ENCODE data around the gene CDCA8. TPM values are rescaled to one million over a fixed set of nuclear protein-coding genes. Genes with fewer than 3 reads are reported as not detected.

CDCA8 gene
- polyA plus RNA-seq, 6 donors from 2014 or later, result 0.63 to 1.6 (median 1.3) TPM; not detected in 1

- Mint-ChIP-seq H3K27ac (no peak overlapping the region), H3K27me3 (peaks cover 8 to 47% (median 26%) of the 10 kb centered on the region in 3 donors), H3K4me3 (no peak overlapping the region), H3K4me1 (no peaks in the 10 kb centered on the region), H3K36me3 (no peaks in the 10 kb centered on the region), H3K9me3 (peaks cover 0 to 2% (median 0%) of the 10 kb centered on the region in 7 donors)
- no peak for DNase-seq
- ATAC-seq (ENCODE audit: low read depth in 2 of 2), result no peak
These were observed 30.9 kb upstream of the CDCA8 start for GRCh38 chr1:37661401-37661800.

- peaks cover 8 to 39% (median 19%) of the 10 kb centered on the region in 3 donors for H3K27me3 Mint-ChIP-seq
- DNase-seq, result no peak
- H3K9me3 Mint-ChIP-seq, result peaks cover 0 to 2% (median 0%) of the 10 kb centered on the region in 7 donors
- no peaks in the 10 kb centered on the region for H3K4me1 Mint-ChIP-seq
- no peak for ATAC-seq (ENCODE audit: low read depth in 2 of 2)
- no peaks in the 10 kb centered on the region for H3K36me3 Mint-ChIP-seq
- no peak overlapping the region for H3K4me3 Mint-ChIP-seq
- H3K27ac Mint-ChIP-seq, result no peak overlapping the region
These were observed 30.1 kb upstream of the CDCA8 start for GRCh38 chr1:37662031-37662755.

- Mint-ChIP-seq H3K27ac (peak overlapping the region in 1 of 6 donors; percentile 56), H3K36me3 (no peaks in the 10 kb centered on the region), H3K27me3 (peaks cover 5 to 30% (median 12%) of the 10 kb centered on the region in 3 donors), H3K4me3 (no peak overlapping the region), H3K9me3 (peaks cover 0 to under 1% (median 0%) of the 10 kb centered on the region in 7 donors), H3K4me1 (no peaks in the 10 kb centered on the region)
- no peak for ATAC-seq (ENCODE audit: low read depth in 2 of 2)
- no peak for DNase-seq
These were observed 28.8 kb upstream of the CDCA8 start for GRCh38 chr1:37663426-37664000.

DNA sequence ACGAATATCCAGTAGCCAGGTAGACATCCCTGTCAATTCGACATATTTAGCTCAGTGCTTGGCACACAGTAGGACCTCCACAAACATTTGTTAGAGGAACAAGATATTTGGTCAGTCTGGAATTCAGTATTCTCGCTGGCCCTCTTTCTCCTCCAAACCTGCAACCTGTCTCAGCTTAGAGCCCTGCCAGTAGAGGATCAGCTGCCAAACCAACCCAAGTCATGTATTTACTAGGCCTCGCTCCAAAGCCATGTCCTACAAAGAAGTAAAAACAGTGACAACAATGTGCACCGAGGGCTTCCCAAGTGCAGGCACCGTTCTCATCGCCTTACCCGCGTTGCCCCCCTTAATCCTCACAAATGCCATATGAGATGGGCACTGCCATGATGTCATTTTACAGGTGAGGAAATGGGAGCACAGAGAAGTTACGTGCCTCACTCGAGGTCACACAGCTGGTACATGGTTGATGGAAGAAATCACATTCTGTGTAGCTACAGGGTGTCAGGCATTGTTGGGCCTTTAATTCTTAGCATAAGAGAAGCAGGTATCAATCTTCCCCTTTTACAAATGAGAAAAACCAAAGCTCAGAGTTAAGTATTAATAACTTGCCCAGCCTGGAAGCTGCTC, 26.0 kb upstream of the CDCA8 start:
- DNase-seq (no peak), ATAC-seq (ENCODE audit: low read depth in 2 of 2) (no peak)
- H3K27me3 Mint-ChIP-seq, result peaks cover 0 to 6% (median 2%) of the 10 kb centered on the region in 3 donors
- no peak overlapping the region for H3K4me3 Mint-ChIP-seq
- no peak overlapping the region for H3K27ac Mint-ChIP-seq
- H3K36me3 Mint-ChIP-seq, result no peaks in the 10 kb centered on the region
- no peaks in the 10 kb centered on the region for H3K4me1 Mint-ChIP-seq
- H3K9me3 Mint-ChIP-seq, result no peaks in the 10 kb centered on the region

- Mint-ChIP-seq H3K27me3 (peaks cover 0 to 9% (median 2%) of the 10 kb centered on the region in 3 donors), H3K27ac (peak overlapping the region in 1 of 6 donors; percentile 65), H3K4me3 (no peak overlapping the region), H3K9me3 (no peaks in the 10 kb centered on the region), H3K36me3 (no peaks in the 10 kb centered on the region), H3K4me1 (no peaks in the 10 kb centered on the region)
- DNase-seq, result no peak
- ATAC-seq (ENCODE audit: low read depth in 2 of 2), result no peak
These were observed 25.2 kb upstream of the CDCA8 start for GRCh38 chr1:37667023-37667671.

DNA sequence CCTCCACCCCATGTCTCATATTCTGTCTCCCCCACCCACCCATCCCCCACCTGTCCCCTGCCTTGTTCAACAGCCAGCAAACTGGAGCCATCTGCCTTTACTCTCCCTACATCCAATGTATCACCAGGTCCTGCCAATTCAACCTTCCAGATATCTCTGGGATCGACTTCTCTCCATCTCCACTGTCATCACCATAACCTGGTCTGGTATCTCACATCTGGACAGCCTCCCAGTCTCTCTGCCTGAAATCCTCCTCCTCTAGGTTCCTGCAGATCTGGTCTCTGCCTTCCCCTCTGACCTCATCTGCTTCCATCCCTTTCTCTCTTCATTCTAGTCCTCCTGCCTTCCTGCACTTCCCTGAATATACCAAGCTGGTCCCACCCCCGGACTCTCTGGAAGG, 22.2 kb upstream of the CDCA8 start:
- Mint-ChIP-seq H3K4me1 (peaks cover 1 to 7% (median 3%) of the 10 kb centered on the region in 3 donors), H3K9me3 (no peaks in the 10 kb centered on the region), H3K36me3 (no peaks in the 10 kb centered on the region), H3K4me3 (no peak overlapping the region), H3K27me3 (peaks cover 0 to 9% (median 0%) of the 10 kb centered on the region in 3 donors), H3K27ac (no peak overlapping the region)
- ATAC-seq (ENCODE audit: low read depth in 2 of 2), result no peak
- no peak for DNase-seq

- H3K27me3 Mint-ChIP-seq, result peaks cover 0 to 9% (median 0%) of the 10 kb centered on the region in 3 donors
- ATAC-seq (ENCODE audit: low read depth in 2 of 2) (no peak), DNase-seq (no peak)
- H3K36me3 Mint-ChIP-seq, result no peaks in the 10 kb centered on the region
- peaks cover 12 to 18% (median 14%) of the 10 kb centered on the region in 3 donors for H3K4me1 Mint-ChIP-seq
- H3K27ac Mint-ChIP-seq, result peak overlapping the region in 1 of 6 donors; percentile 15
- H3K9me3 Mint-ChIP-seq, result no peaks in the 10 kb centered on the region
- no peak overlapping the region for H3K4me3 Mint-ChIP-seq
These were observed 21.1 kb upstream of the CDCA8 start for GRCh38 chr1:37671261-37671660.

DNA sequence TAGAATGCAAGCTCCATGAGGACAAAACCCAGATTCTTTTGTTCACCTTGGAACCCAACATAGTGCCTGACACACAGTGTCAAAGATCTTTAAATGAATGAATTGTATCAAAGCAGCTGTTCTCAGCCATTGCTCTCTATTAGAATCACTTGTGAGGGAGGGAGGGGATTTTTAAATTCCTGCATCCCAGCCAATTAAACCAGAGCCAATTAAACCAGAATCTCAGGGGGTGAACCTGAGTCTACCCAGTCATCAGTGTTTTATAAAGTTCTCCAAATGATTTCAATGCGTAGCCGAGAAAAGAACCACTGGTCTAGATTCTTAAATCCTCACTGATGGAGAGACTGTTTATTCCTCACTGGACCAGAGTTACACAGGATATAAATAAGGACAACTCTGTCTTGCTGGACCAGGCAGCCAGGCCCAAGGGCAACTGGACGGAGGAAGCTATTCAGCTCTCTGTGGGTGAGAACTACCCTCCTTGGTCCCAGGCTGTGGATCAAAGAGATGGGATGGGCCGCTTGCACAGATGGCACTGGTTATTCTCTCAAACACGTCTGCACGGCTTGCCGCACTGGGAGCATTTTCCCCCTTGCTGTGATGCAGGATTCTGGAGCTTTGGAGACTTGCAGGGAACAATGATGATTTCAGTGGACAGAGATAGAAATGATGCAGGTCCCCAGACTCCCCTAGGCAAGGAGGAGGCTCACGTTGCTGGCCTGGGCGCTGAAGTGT, 20.0 kb upstream of the CDCA8 start:
- Mint-ChIP-seq H3K27me3 (peaks cover 0 to 9% (median 0%) of the 10 kb centered on the region in 3 donors), H3K9me3 (no peaks in the 10 kb centered on the region)

DNA sequence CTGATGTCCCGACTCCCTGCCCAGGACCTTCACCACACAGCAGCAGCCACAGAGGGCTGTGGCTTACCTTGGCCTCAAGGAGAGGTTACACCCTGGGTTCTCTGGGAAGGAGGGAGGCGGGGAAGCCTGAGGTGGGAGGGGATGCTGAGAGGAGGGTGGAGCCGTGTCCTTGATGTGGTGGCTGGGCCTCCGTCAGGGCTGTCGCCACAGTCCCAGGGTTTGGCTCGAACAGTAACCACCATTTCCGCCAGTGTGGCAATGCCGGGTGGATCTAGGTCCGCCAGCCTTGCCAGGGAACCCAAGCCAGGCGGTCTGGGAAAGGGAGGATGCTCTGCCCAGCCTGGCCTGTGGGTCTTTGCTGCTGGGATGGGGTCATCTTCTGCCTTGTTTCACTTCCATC, 18.4 kb upstream of the CDCA8 start:
- DNase-seq, result no peak
- Mint-ChIP-seq H3K27me3 (peaks cover 0 to 9% (median 0%) of the 10 kb centered on the region in 3 donors), H3K9me3 (no peaks in the 10 kb centered on the region), H3K4me1 (peaks cover 21 to 31% (median 27%) of the 10 kb centered on the region in 3 donors), H3K27ac (peak overlapping the region in 1 of 6 donors; percentile 70), H3K36me3 (no peaks in the 10 kb centered on the region), H3K4me3 (no peak overlapping the region)
- ATAC-seq (ENCODE audit: low read depth in 2 of 2), result no peak

More for the DNA sequence above, 20.0 kb upstream of the CDCA8 start:
- no peak overlapping the region for H3K27ac Mint-ChIP-seq
- H3K36me3 Mint-ChIP-seq, result no peaks in the 10 kb centered on the region
- no peak for DNase-seq
- H3K4me3 Mint-ChIP-seq, result peak overlapping the region in 1 of 8 donors; percentile 15
- no peak for ATAC-seq (ENCODE audit: low read depth in 2 of 2)
- H3K4me1 Mint-ChIP-seq, result peaks cover 20 to 29% (median 24%) of the 10 kb centered on the region in 3 donors

GRCh38 chr1:37676281-37677142, 15.8 kb upstream of the CDCA8 start:
- Mint-ChIP-seq H3K4me1 (peaks cover 21 to 31% (median 27%) of the 10 kb centered on the region in 3 donors), H3K9me3 (no peaks in the 10 kb centered on the region), H3K36me3 (no peaks in the 10 kb centered on the region), H3K27ac (peak overlapping the region; percentile 84 to 98 (median 96)), H3K4me3 (peak overlapping the region; percentile 41 to 89 (median 74)), H3K27me3 (peaks cover 0 to 5% (median 0%) of the 10 kb centered on the region in 3 donors)
- peak; percentile 48 to 63 for ATAC-seq (ENCODE audit: low read depth in 2 of 2)
- DNase-seq, result peak; percentile 23

- DNase-seq, result no peak
- no peaks in the 10 kb centered on the region for H3K9me3 Mint-ChIP-seq
- H3K36me3 Mint-ChIP-seq, result no peaks in the 10 kb centered on the region
- peak overlapping the region in 5 of 8 donors; percentile 26 to 89 (median 68) for H3K4me3 Mint-ChIP-seq
- no peaks in the 10 kb centered on the region for H3K27me3 Mint-ChIP-seq
- ATAC-seq (ENCODE audit: low read depth in 2 of 2), result no peak
- peaks cover 21 to 32% (median 27%) of the 10 kb centered on the region in 3 donors for H3K4me1 Mint-ChIP-seq
- peak overlapping the region in 4 of 6 donors; percentile 19 to 98 (median 88) for H3K27ac Mint-ChIP-seq
These were observed 15.2 kb upstream of the CDCA8 start for GRCh38 chr1:37677143-37677439.

DNA sequence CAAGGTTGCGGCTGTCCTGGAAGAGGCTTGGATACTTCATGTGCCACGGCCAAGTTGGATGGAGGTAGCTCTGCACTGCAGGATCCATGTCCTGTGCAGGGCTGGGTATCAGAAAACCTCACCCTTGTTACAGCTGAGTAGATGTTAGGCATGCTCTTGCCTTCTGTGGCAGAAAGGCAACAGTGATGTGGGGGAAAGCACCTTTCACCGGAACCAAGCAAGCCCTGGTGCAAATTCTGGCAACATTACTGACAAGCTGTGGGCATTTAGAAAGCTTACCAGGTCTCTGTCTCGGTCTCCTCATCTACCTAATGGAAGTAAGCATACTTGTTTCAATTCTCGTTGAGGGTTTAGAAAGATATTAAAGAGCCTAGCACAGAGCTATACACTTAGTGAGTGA, 14.5 kb upstream of the CDCA8 start:
- Mint-ChIP-seq H3K4me1 (peaks cover 21 to 37% (median 27%) of the 10 kb centered on the region in 3 donors), H3K4me3 (no peak overlapping the region), H3K27ac (peak overlapping the region in 1 of 6 donors; percentile 49), H3K36me3 (no peaks in the 10 kb centered on the region), H3K27me3 (no peaks in the 10 kb centered on the region), H3K9me3 (no peaks in the 10 kb centered on the region)
- ATAC-seq (ENCODE audit: low read depth in 2 of 2) (no peak), DNase-seq (no peak)
